ENCODE measurements around the gene FOXF2. TPM values are rescaled to one million over a fixed set of nuclear protein-coding genes. Genes with fewer than 3 reads are reported as not detected.
A peak's percentile ranks its signal among the peaks of the same experiment; 100 is the strongest.

Gene FOXF2
- polyA plus RNA-seq, 12 donors: 0.21 to 9.7 (median 0.69) TPM; not detected in 1

DNA sequence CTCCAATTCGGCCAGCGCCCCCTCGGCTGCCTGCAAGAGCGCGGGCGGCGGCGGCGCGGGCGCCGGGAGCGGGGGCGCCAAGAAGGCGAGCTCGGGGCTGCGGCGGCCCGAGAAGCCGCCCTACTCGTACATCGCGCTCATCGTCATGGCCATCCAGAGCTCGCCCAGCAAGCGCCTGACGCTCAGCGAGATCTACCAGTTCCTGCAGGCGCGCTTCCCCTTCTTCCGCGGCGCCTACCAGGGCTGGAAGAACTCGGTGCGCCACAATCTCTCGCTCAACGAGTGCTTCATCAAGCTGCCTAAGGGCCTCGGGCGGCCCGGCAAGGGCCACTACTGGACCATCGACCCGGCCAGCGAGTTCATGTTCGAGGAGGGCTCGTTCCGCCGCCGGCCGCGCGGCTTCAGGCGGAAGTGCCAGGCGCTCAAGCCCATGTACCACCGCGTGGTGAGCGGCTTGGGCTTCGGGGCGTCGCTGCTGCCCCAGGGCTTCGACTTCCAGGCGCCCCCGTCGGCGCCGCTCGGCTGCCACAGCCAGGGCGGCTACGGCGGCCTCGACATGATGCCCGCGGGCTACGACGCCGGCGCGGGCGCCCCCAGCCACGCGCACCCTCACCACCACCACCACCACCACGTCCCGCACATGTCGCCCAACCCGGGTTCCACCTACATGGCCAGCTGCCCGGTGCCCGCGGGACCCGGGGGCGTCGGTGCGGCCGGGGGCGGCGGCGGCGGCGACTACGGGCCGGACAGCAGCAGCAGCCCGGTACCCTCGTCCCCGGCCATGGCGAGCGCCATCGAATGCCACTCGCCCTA is 963 bp downstream of the FOXF2 start:
- peak; percentile 56 for DNase-seq

- no peak for DNase-seq
Observed at GRCh38 chr6:1390946-1391799, 1.8 kb downstream of the FOXF2 start.

- DNase-seq: no peak
Observed at GRCh38 chr6:1391800-1392309, 2.5 kb downstream of the FOXF2 start.

GRCh38 chr6:1392813-1393640 is 3.7 kb downstream of the FOXF2 start:
- DNase-seq: no peak

DNA sequence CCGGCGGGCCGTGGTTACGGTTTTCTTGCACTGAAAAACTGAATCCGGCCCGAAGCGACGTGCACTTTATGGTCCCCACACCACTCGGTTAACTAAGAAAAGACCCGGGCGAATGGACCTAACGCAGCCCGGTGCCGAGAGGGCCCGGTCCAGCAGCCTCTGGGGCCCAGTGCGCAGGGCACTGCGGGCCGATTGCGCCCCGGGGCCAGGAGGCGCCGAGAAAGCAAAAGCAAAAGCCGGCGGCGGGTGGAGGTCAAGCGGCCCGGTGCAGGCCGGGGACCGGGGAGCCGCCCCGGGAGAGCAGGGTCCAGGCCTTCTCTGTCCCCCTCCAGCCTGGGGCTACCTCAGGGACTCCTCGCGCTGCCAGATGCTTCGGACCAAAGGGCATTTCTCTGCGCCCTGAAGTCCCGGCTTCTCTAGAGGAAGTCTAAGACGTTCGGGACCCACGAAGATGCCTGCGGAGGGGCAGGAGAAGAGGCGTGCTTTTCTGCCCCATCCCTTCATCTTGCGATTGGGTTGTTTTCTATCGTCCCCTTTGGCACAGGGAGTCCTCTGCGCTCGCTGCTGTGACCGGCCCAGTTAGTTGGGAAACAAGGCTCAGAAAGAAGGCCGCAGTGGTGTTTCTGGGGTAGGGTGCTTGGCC is 4.4 kb downstream of the FOXF2 start:
- DNase-seq: no peak

DNA sequence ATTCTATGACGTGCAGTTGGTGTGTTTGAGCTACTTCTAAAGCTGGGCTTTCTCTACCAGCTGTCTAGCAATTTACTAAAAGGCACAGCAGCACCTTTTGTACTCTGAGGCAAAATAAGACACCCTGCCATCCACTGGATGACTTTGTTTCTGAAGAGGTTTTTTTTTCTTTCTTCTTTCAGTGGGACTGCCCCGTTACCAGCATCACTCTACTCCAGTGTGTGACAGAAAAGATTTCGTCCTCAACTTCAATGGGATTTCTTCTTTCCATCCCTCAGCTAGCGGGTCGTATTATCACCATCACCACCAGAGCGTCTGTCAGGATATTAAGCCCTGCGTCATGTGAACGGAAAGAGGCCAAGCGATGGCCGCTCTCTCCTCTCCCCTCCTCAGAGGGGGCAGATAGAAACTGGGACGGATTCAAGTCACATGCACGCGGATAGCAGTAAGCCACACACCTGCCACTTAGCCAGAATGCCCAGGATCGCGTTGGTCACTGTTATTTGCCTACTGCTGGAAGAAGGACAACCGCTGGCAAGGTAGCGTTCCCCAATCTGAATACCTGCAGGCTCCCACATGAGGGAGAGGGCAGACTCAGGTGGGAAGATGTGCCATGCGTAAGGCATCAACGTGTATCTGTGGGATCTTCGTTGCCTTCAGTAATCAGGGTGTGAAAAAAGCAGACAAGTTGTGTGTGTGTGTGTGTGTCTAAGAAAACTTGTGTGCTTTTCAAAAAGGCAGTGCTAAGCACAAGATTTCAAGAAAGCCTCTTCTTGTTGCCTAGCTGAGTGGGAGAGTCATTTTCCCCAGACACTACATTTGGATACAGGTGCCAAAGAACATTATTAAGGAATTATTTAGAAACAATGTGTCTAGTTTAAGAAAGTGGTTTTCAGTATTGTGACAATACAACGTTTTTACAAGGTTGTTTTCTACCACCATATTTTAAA is 5.4 kb downstream of the FOXF2 start:
- DNase-seq: no peak

DNA sequence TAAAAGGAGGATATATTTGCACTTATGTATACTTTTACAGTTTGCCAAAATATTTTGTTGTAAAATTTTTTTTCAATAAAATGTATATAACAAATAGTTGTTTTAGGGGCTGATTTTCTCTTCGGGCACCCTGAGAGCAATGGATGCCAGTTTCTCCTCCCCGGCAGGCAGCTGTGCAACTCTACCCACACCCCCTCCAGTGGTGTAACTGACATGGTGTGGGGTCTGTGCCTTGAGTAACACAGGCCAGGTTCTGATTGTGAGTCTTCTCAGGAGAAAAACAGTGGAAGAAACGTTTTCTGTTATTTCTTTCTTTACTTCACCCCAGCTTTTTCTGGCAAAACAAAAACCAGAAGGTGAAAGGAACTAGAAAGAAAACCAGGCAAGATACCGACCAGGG is 6.1 kb downstream of the FOXF2 start:
- DNase-seq: no peak

- no peak for DNase-seq
Observed at GRCh38 chr6:1395941-1396908, 6.8 kb downstream of the FOXF2 start.

DNA sequence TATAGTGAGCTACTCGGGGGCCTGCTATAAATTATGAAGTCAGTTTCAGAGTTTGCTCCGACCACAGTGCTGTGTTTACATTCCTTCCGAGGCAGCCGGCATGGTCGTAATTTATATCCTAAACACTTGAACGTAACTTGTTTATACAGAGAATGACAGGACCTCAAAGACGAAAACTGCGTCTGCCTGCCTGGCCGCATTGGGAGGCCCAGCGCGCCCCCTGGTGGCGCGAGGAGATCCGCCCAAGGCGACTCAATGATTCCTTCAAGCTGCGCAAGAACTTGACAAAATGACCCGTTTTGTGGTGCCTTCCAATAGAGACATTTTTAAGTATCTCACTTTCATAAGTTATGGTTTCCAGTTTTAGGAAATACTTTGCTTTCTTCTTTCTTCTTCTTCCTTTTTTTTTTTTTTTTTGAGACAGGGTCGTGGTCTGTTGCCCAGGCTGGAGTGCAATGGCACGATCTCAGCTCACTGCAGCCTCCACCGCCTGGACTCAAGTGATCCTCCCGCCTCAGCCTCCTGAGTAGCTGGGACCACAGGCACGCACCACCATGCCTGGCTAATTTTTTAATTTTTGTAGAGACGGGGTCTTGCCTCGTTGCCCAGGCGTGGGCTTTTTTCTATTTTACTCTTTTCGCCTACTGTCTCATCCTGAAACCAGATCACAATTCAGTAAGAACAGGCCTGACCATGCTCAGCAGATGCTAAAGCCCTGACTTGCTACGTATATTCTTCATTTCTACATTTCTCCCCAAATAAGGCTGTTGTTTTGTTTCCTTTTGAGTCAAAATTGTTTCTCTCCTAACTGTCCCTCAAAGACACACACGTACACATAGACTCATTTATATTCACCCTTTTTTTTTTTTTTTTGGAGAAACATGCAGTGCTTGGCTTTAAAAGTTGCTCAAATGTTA is 7.8 kb downstream of the FOXF2 start:
- DNase-seq: peak; percentile 75

DNA sequence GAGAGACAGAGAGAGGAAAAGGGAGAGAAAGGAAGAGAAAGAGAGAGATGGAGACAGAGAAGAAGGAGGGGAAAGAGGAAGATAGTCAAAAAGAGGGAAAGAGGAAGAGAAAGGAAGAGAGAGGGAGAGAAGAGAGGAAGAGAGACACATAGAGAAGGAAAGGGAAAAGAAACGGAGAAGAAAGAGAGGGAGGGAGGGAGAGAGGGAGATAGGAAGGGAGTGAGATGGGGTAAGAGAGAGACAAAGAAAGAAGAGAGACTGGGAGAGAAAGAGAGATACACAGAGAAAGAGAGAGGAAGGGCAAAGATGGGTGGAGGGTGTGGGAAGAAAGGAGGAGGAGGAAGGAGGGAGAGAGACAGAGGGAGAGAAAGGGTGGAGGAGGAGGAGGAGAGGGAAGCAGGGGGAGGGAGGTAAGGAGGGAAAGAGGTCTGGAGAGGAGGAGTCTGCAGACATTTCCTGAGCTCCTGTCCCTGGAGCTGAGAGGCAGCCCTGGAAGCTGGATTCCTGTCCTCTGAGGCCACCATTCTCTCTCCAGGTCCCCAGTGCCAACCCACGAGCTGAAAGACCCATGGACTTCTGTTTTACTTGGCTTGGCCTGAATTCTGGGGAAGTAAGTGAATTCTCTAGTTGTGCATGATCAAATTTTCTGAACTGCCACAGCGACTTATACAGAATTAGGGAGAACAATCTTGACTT is 9.9 kb downstream of the FOXF2 start:
- no peak for DNase-seq

DNA sequence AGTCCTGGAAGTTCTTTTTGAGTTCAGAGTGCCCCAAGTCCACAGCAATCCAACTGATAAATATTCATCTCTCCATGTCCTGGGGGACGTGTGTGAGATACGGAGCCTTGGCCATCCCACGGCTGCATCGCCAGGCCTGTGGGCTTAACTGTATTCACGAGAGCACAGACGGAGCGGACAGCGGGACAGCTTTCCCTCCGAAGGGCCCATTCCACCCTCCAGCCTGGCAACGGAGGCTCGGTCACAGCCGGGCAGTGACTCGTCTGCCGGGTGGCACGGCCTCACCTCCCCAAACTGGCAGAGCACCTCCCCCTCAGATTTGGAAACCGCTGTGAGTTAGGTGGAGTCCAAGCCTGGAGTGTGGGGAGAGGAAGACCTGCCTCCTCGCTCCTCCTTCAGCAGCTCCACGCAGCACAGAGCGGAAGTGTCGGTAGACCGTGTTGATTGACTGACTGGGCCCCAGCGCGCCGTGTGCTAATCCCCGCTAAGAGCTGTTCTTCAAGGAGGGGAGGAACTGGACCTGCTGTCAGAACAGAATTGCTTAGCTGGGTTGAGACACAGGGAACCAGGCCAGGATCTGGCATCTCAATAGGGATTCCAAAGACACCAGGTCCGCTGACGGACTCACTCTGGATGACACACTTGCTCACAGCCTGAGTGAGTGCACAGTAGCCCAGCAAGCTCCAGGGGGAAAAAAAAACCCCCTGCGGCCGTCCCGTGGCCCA is 10.9 kb downstream of the FOXF2 start:
- DNase-seq: no peak

DNA sequence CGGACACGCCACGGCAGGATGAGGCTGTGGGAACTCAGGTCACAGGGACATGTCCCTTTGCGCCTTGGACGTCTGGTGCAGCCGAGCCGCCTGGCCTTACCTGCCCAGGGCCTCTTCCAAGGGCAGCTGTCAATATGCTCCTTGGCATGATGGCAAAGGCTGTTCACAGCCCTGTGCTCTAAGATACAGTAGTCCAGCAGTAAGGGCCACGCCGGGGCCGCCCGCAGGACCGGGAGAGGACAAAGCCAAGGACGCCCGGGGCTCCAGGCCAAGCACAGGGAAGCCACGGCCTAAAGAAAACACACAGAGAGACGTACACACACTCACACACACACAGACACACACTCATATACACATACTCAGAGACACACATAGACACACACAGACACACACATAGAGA is 13.0 kb downstream of the FOXF2 start:
- DNase-seq: no peak

DNA sequence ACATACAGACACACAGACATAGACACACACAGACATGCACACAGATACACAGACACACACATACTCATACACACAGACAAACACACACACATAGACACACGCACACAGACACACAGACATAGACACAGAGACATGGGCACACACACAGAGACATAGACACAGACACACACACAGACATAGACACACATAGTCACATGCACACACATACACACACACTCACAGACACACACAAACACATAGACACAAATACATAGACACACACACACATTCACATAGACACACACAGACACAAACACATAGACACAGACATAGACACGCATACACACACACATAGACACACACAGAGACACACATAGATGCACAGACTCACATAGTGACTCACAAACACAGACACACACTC is 13.5 kb downstream of the FOXF2 start:
- no peak for DNase-seq

GRCh38 chr6:1403851-1404712 is 14.7 kb downstream of the FOXF2 start:
- no peak for DNase-seq

- no peak for DNase-seq
Observed at GRCh38 chr6:1404713-1405098, 15.3 kb downstream of the FOXF2 start.
